ENCODE measurements around the gene ZNF337. TPM values are rescaled to one million over a fixed set of nuclear protein-coding genes. Genes with fewer than 3 reads are reported as not detected.
A peak's percentile ranks its signal among the peaks of the same experiment; 100 is the strongest.
"Not testable (repeated sequence)": the region's sequence is repeated elsewhere in the genome, so short reads cannot be mapped to it uniquely, and the experiment has no call there.

ZNF337 gene
- total RNA-seq, 2 experiments from 2014 or later, result 16.6 to 16.8 TPM

GRCh38 chr20:25654487-25654886 lies 42.2 kb downstream of the ZNF337 start:
- no peaks in the 10 kb centered on the region for H3K27me3 Mint-ChIP-seq (ENCODE audit: low read depth)
- ChIA-PET POLR2A (no interaction called here), CTCF (no interaction called here)
- H3K4me3 Mint-ChIP-seq, result no peak overlapping the region
- DNase-seq (no peak), ATAC-seq (no peak)
- H3K36me3 Mint-ChIP-seq (ENCODE audit: low read depth), result peaks cover 7% of the 10 kb centered on the region
- H3K27ac Mint-ChIP-seq, result no peak overlapping the region
- no peaks in the 10 kb centered on the region for H3K9me3 Mint-ChIP-seq (ENCODE audit: insufficient read depth)
- H3K4me1 Mint-ChIP-seq (ENCODE audit: low read depth), result peaks cover under 1% of the 10 kb centered on the region

- DNase-seq; H3K4me1 Mint-ChIP-seq (ENCODE audit: low read depth); POLR2A ChIA-PET; H3K27me3 Mint-ChIP-seq (ENCODE audit: low read depth); ATAC-seq; H3K9me3 Mint-ChIP-seq (ENCODE audit: insufficient read depth); H3K4me3 Mint-ChIP-seq; H3K27ac Mint-ChIP-seq; H3K36me3 Mint-ChIP-seq (ENCODE audit: low read depth); CTCF ChIA-PET: not testable (repeated sequence)
Observed at GRCh38 chr20:25652866-25653265, 43.8 kb downstream of the ZNF337 start.

- H3K4me3 Mint-ChIP-seq, result no peak overlapping the region
- ChIA-PET POLR2A (no interaction called here), CTCF (no interaction called here)
- no peaks in the 10 kb centered on the region for H3K27me3 Mint-ChIP-seq (ENCODE audit: low read depth)
- peaks cover 12% of the 10 kb centered on the region for H3K36me3 Mint-ChIP-seq (ENCODE audit: low read depth)
- no peaks in the 10 kb centered on the region for H3K9me3 Mint-ChIP-seq (ENCODE audit: insufficient read depth)
- no peak for ATAC-seq
- H3K27ac Mint-ChIP-seq, result no peak overlapping the region
- peaks cover 10% of the 10 kb centered on the region for H3K4me1 Mint-ChIP-seq (ENCODE audit: low read depth)
- no peak for DNase-seq
Observed at GRCh38 chr20:25644814-25645213, 51.8 kb downstream of the ZNF337 start.

GRCh38 chr20:25643716-25644115 lies 52.9 kb downstream of the ZNF337 start:
- H3K27ac Mint-ChIP-seq, result no peak overlapping the region
- ATAC-seq, result no peak
- CTCF ChIA-PET, result interaction anchor here (0.8 kb wide), 1 partner anchor 32 kb away, joined by 3 read pairs; no protein-coding TSS in a partner anchor

GRCh38 chr20:25637247-25637646 lies 59.4 kb downstream of the ZNF337 start:
- ChIA-PET POLR2A (no interaction called here), CTCF (no interaction called here)
- Mint-ChIP-seq H3K27me3 (ENCODE audit: low read depth) (no peaks in the 10 kb centered on the region), H3K4me1 (ENCODE audit: low read depth) (peaks cover 2% of the 10 kb centered on the region), H3K36me3 (ENCODE audit: low read depth) (peaks cover 39% of the 10 kb centered on the region), H3K4me3 (no peak overlapping the region), H3K9me3 (ENCODE audit: insufficient read depth) (peaks cover 22% of the 10 kb centered on the region), H3K27ac (no peak overlapping the region)
- ATAC-seq, result no peak
- no peak for DNase-seq

More at GRCh38 chr20:25643716-25644115, 52.9 kb downstream of the ZNF337 start:
- no peak for DNase-seq
- Mint-ChIP-seq H3K9me3 (ENCODE audit: insufficient read depth) (no peaks in the 10 kb centered on the region), H3K4me3 (no peak overlapping the region), H3K36me3 (ENCODE audit: low read depth) (peaks cover 12% of the 10 kb centered on the region), H3K27me3 (ENCODE audit: low read depth) (no peaks in the 10 kb centered on the region), H3K4me1 (ENCODE audit: low read depth) (peaks cover 10% of the 10 kb centered on the region)
- POLR2A ChIA-PET, result no interaction called here

GRCh38 chr20:25632940-25633790 lies 63.5 kb downstream of the ZNF337 start:
- no peak overlapping the region for H3K4me3 Mint-ChIP-seq
- no peak overlapping the region for H3K27ac Mint-ChIP-seq
- POLR2A ChIA-PET, result no interaction called here
- no peak for ATAC-seq
- H3K4me1 Mint-ChIP-seq (ENCODE audit: low read depth), result peaks cover 2% of the 10 kb centered on the region
- peaks cover 38% of the 10 kb centered on the region for H3K36me3 Mint-ChIP-seq (ENCODE audit: low read depth)
- CTCF ChIA-PET, result no interaction called here
- no peaks in the 10 kb centered on the region for H3K27me3 Mint-ChIP-seq (ENCODE audit: low read depth)
- H3K9me3 Mint-ChIP-seq (ENCODE audit: insufficient read depth), result peaks cover 33% of the 10 kb centered on the region
- no peak for DNase-seq

GRCh38 chr20:25630615-25631014 lies 66.0 kb downstream of the ZNF337 start:
- CTCF ChIA-PET; H3K4me1 Mint-ChIP-seq (ENCODE audit: low read depth); POLR2A ChIA-PET; H3K27me3 Mint-ChIP-seq (ENCODE audit: low read depth); H3K4me3 Mint-ChIP-seq; DNase-seq; H3K27ac Mint-ChIP-seq; ATAC-seq: not testable (repeated sequence)
- H3K9me3 Mint-ChIP-seq (ENCODE audit: insufficient read depth), result peaks cover 28% of the 10 kb centered on the region
- H3K36me3 Mint-ChIP-seq (ENCODE audit: low read depth), result peaks cover 29% of the 10 kb centered on the region

GRCh38 chr20:25629816-25630499 lies 66.7 kb downstream of the ZNF337 start:
- Mint-ChIP-seq H3K27ac (no peak overlapping the region), H3K4me3 (no peak overlapping the region), H3K9me3 (ENCODE audit: insufficient read depth) (peaks cover 30% of the 10 kb centered on the region), H3K27me3 (ENCODE audit: low read depth) (no peaks in the 10 kb centered on the region), H3K36me3 (ENCODE audit: low read depth) (peaks cover 22% of the 10 kb centered on the region), H3K4me1 (ENCODE audit: low read depth) (peaks cover 2% of the 10 kb centered on the region)
- DNase-seq (no peak), ATAC-seq (no peak)
- POLR2A ChIA-PET, result no interaction called here
- CTCF ChIA-PET, result no interaction called here

- H3K36me3 Mint-ChIP-seq (ENCODE audit: low read depth), result peaks cover 16% of the 10 kb centered on the region
- ATAC-seq, result no peak
- POLR2A ChIA-PET, result no interaction called here
Observed at GRCh38 chr20:25626779-25627178, 69.9 kb downstream of the ZNF337 start.

GRCh38 chr20:25624500-25624939 lies 72.1 kb downstream of the ZNF337 start:
- Mint-ChIP-seq H3K4me3 (peak overlapping the region; percentile 90), H3K36me3 (ENCODE audit: low read depth) (peaks cover 20% of the 10 kb centered on the region), H3K4me1 (ENCODE audit: low read depth) (peaks cover 19% of the 10 kb centered on the region), H3K27me3 (ENCODE audit: low read depth) (no peaks in the 10 kb centered on the region), H3K27ac (peak overlapping the region; percentile 92), H3K9me3 (ENCODE audit: insufficient read depth) (peaks cover 26% of the 10 kb centered on the region)
- ChIA-PET POLR2A (no interaction called here), CTCF (no interaction called here)
- DNase-seq, result no peak
- no peak for ATAC-seq

More at GRCh38 chr20:25626779-25627178, 69.9 kb downstream of the ZNF337 start:
- no peak for DNase-seq
- Mint-ChIP-seq H3K27me3 (ENCODE audit: low read depth) (no peaks in the 10 kb centered on the region), H3K27ac (no peak overlapping the region), H3K4me1 (ENCODE audit: low read depth) (peaks cover 18% of the 10 kb centered on the region), H3K9me3 (ENCODE audit: insufficient read depth) (peaks cover 26% of the 10 kb centered on the region), H3K4me3 (no peak overlapping the region)
- CTCF ChIA-PET, result interaction anchor here (1.6 kb wide), 1 partner anchor 93 kb away, joined by 3 read pairs; no protein-coding TSS in a partner anchor

Data from activated CD8-positive, alpha-beta T cell treated with anti-CD3 and anti-CD28 coated beads, Interleukin-2, amount 10 ng/mL, durations not matched to agents 7 days and 5 days (primary cell).